Thymus (tissue), 11 donors: ENCODE measurements around the gene CHRM4. TPM values are rescaled to one million over a fixed set of nuclear protein-coding genes. Genes with fewer than 3 reads are reported as not detected.

Source experiments
- DNase-seq, 9 donors: peaks; one replicate each; pipeline ENCODE4 v3.0.0-alpha.2; 2013; ENCODE audit warnings: low spot score in 9 of 9, low read depth in 6 of 9, missing footprints in 1 of 9
- H3K27ac ChIP-seq, 2 donors: one replicate each; pipeline ENCODE4 v1.5.1; 2013; ENCODE audit warnings: control low read depth in 1 of 2, low read depth in 1 of 2, low read length in 1 of 2, mild to moderate bottlenecking in 1 of 2, moderate library complexity in 1 of 2
- H3K27me3 ChIP-seq, 2 donors: one replicate each; pipeline ENCODE4 v1.5.1; 2013; ENCODE audit warnings: low read length in 1 of 2; ENCODE audit not compliant: control insufficient read depth in 2 of 2, insufficient read depth in 1 of 2
- H3K36me3 ChIP-seq, 2 donors: one replicate each; pipeline ENCODE4 v1.5.1; 2013; ENCODE audit warnings: low read length in 1 of 2, mild to moderate bottlenecking in 1 of 2, moderate library complexity in 1 of 2; ENCODE audit not compliant: control insufficient read depth in 2 of 2, insufficient read depth in 2 of 2
- H3K4me1 ChIP-seq, 2 donors: one replicate each; pipeline ENCODE4 v1.5.1; 2013; ENCODE audit warnings: low read length in 2 of 2; ENCODE audit not compliant: control insufficient read depth in 2 of 2, insufficient read depth in 2 of 2
- H3K4me3 ChIP-seq, 2 donors: one replicate each; pipeline ENCODE4 v1.5.1; 2013; ENCODE audit warnings: low read length in 2 of 2, control low read depth in 1 of 2, mild to moderate bottlenecking in 1 of 2
- H3K9me3 ChIP-seq, 2 donors: one replicate each; pipeline ENCODE4 v1.5.1; 2013; ENCODE audit warnings: low read length in 1 of 2, mild to moderate bottlenecking in 1 of 2; ENCODE audit not compliant: control insufficient read depth in 2 of 2, insufficient read depth in 1 of 2
- WGBS: extraction: QIAGEN DNeasy Blood & Tissue Kit; methylation state at CpG from one replicate; pipeline ENCODE4 v1.1.7; 2013; 5-methylcytosine and 5-hydroxymethylcytosine counted together
- polyA plus RNA-seq: library from polyadenylated mRNA; stranded (reverse); fragments of 200-250 nt; gene quantifications from one replicate; pipeline ENCODE4 v1.2.3, GENCODE V29; 2013
- total RNA-seq: library from RNA; stranded (reverse); fragments of 120-200 nt; gene quantifications from one replicate; pipeline ENCODE4 v1.2.4, GENCODE V29; 2013
- donor health status: healthy.

The CHRM4 gene
- total and polyA plus RNA-seq, 2 donors: 0.23 to 3.6 TPM

- Histone ChIP-seq H3K36me3 (peaks cover 17 to 40% of the 10 kb centered on the region in 2 donors), H3K9me3 (no peaks in the 10 kb centered on the region), H3K4me1 (no peaks in the 10 kb centered on the region), H3K27me3 (no peaks in the 10 kb centered on the region), H3K27ac (no peak overlapping the region), H3K4me3 (no peak overlapping the region)
- DNase-seq: no peak
- 95% methylated on average over 4 of the region's 4 CpGs for WGBS
Observed at GRCh38 chr11:46426233-46426991, 34.8 kb upstream of the CHRM4 start.

GRCh38 chr11:46422588-46422987, 31.0 kb upstream of the CHRM4 start:
- Histone ChIP-seq H3K4me1 (no peaks in the 10 kb centered on the region), H3K9me3 (no peaks in the 10 kb centered on the region), H3K36me3 (peaks cover 16 to 36% of the 10 kb centered on the region in 2 donors), H3K27ac (no peak overlapping the region), H3K27me3 (no peaks in the 10 kb centered on the region), H3K4me3 (no peak overlapping the region)
- 96% methylated on average over 7 of the region's 7 CpGs for WGBS
- DNase-seq: no peak

- Histone ChIP-seq H3K4me3 (no peak overlapping the region), H3K27me3 (no peaks in the 10 kb centered on the region), H3K36me3 (peaks cover 14 to 30% of the 10 kb centered on the region in 2 donors), H3K27ac (no peak overlapping the region), H3K9me3 (no peaks in the 10 kb centered on the region), H3K4me1 (peaks cover 0 to 3% of the 10 kb centered on the region in 2 donors)
- 98% methylated on average over 8 of the region's 8 CpGs for WGBS
- DNase-seq: no peak
Observed at GRCh38 chr11:46421257-46421880, 29.8 kb upstream of the CHRM4 start.

- WGBS: 100% methylated on average over 1 of the region's 1 CpG
- Histone ChIP-seq H3K9me3 (no peaks in the 10 kb centered on the region), H3K27me3 (no peaks in the 10 kb centered on the region), H3K4me1 (peaks cover 4 to 12% of the 10 kb centered on the region in 2 donors), H3K36me3 (peaks cover 16 to 38% of the 10 kb centered on the region in 2 donors), H3K27ac (no peak overlapping the region), H3K4me3 (no peak overlapping the region)
- no peak for DNase-seq
Observed at GRCh38 chr11:46420513-46420912, 28.9 kb upstream of the CHRM4 start.

GRCh38 chr11:46418751-46419150, 27.2 kb upstream of the CHRM4 start:
- DNase-seq: no peak
- H3K4me1 ChIP-seq: peaks cover 21 to 29% of the 10 kb centered on the region in 2 donors
- H3K9me3 ChIP-seq: no peaks in the 10 kb centered on the region
- peaks cover 16 to 43% of the 10 kb centered on the region in 2 donors for H3K36me3 ChIP-seq
- no peak overlapping the region for H3K27ac ChIP-seq
- WGBS: 97% methylated on average over 5 of the region's 5 CpGs
- H3K4me3 ChIP-seq: no peak overlapping the region
- H3K27me3 ChIP-seq: no peaks in the 10 kb centered on the region

- H3K27me3 ChIP-seq: no peaks in the 10 kb centered on the region
- peaks cover 31% of the 10 kb centered on the region in 2 donors for H3K4me1 ChIP-seq
- H3K27ac ChIP-seq: peak overlapping the region in 1 of 2 donors; percentile 62
- H3K4me3 ChIP-seq: no peak overlapping the region
- H3K36me3 ChIP-seq: peaks cover 16 to 50% of the 10 kb centered on the region in 2 donors
- H3K9me3 ChIP-seq: no peaks in the 10 kb centered on the region
- no peak for DNase-seq
- 94% methylated on average over 7 of the region's 7 CpGs for WGBS
Observed at GRCh38 chr11:46417711-46418110, 26.1 kb upstream of the CHRM4 start.

- Histone ChIP-seq H3K4me1 (peaks cover 32 to 34% of the 10 kb centered on the region in 2 donors), H3K27ac (peak overlapping the region; percentile 43 to 76), H3K9me3 (no peaks in the 10 kb centered on the region), H3K4me3 (no peak overlapping the region), H3K27me3 (no peaks in the 10 kb centered on the region), H3K36me3 (peaks cover 5 to 38% of the 10 kb centered on the region in 2 donors)
- DNase-seq: no peak
- 53% methylated on average over 3 of the region's 3 CpGs for WGBS
Observed at GRCh38 chr11:46414879-46415278, 23.3 kb upstream of the CHRM4 start.

- Histone ChIP-seq H3K4me1 (peaks cover 34% of the 10 kb centered on the region in 2 donors), H3K27ac (peak overlapping the region; percentile 47 to 76), H3K9me3 (no peaks in the 10 kb centered on the region), H3K4me3 (no peak overlapping the region), H3K27me3 (no peaks in the 10 kb centered on the region), H3K36me3 (peaks cover 8 to 41% of the 10 kb centered on the region in 2 donors)
- 15% methylated on average over 5 of the region's 5 CpGs for WGBS
- DNase-seq: peak in 7 of 9 donors; percentile 17 to 71 (median 39)
Observed at GRCh38 chr11:46414466-46414796, 22.9 kb upstream of the CHRM4 start.

- Histone ChIP-seq H3K4me3 (no peak overlapping the region), H3K9me3 (no peaks in the 10 kb centered on the region), H3K27ac (peak overlapping the region; percentile 47 to 76), H3K36me3 (peaks cover 10 to 45% of the 10 kb centered on the region in 2 donors), H3K4me1 (peaks cover 34% of the 10 kb centered on the region in 2 donors), H3K27me3 (no peaks in the 10 kb centered on the region)
- WGBS: 21% methylated on average over 9 of the region's 9 CpGs
- peak in 7 of 9 donors; percentile 13 to 80 (median 45) for DNase-seq
Observed at GRCh38 chr11:46413760-46414465, 22.3 kb upstream of the CHRM4 start.
